ENCODE data around the gene STXBP1. TPM values are rescaled to one million over a fixed set of nuclear protein-coding genes. Genes with fewer than 3 reads are reported as not detected.

The STXBP1 gene
- total RNA-seq, 1 donor from 2014 or later, result 26.5 TPM

- Mint-ChIP-seq H3K27ac (peak overlapping the region; percentile 94), H3K36me3 (ENCODE audit: low read depth) (peaks cover 12% of the 10 kb centered on the region), H3K4me3 (peak overlapping the region; percentile 89), H3K9me3 (no peaks in the 10 kb centered on the region), H3K4me1 (peaks cover 10% of the 10 kb centered on the region), H3K27me3 (no peaks in the 10 kb centered on the region)
- intact Hi-C loops (cut with micrococcal nuclease), result loop anchor here (1.0 kb wide), 2 partner anchors 144 to 230 kb away; no protein-coding TSS in a partner anchor
- no peak for DNase-seq
These were observed 122.2 kb downstream of the STXBP1 start for GRCh38 chr9:127734247-127734746.

- Mint-ChIP-seq H3K9me3 (no peaks in the 10 kb centered on the region), H3K27me3 (no peaks in the 10 kb centered on the region), H3K27ac (peak within 1 kb of the TSS; percentile 94), H3K4me3 (peak within 1 kb of the TSS; percentile 89), H3K4me1 (peaks cover 10% of the 10 kb centered on the region), H3K36me3 (ENCODE audit: low read depth) (peaks cover 14% of the 10 kb centered on the region)
- peak; percentile 100 for DNase-seq
- intact Hi-C loops (cut with micrococcal nuclease), result loop anchor here (1.0 kb wide), 9 partner anchors 20 to 332 kb away; partner anchors contain the start of genes FPGS, NAIF1 and PTRH1
These were observed 122.9 kb downstream of the STXBP1 start, which contains the start of gene TOR2A for GRCh38 chr9:127734747-127735529. TSS of gene TOR2A (minus strand) at chr9:127735294. CDS start at chr9:127735270, 24 bp downstream.

GRCh38 chr9:127735530-127736185 is 123.6 kb downstream of the STXBP1 start:
- peaks cover 10% of the 10 kb centered on the region for H3K4me1 Mint-ChIP-seq
- peak; percentile 69 for DNase-seq
- H3K27ac Mint-ChIP-seq, result peak overlapping the region; percentile 94
- peaks cover 14% of the 10 kb centered on the region for H3K36me3 Mint-ChIP-seq (ENCODE audit: low read depth)
- H3K4me3 Mint-ChIP-seq, result peak overlapping the region; percentile 89
- intact Hi-C loops (cut with micrococcal nuclease), result loop anchor here (1.0 kb wide), 7 partner anchors 20 to 332 kb away; partner anchors contain the start of genes FPGS, NAIF1 and PTRH1
- H3K9me3 Mint-ChIP-seq, result no peaks in the 10 kb centered on the region
- H3K27me3 Mint-ChIP-seq, result no peaks in the 10 kb centered on the region

GRCh38 chr9:127738666-127739065 is 126.6 kb downstream of the STXBP1 start:
- H3K9me3 Mint-ChIP-seq, result no peaks in the 10 kb centered on the region
- intact Hi-C loops (cut with micrococcal nuclease), result no loop called here

GRCh38 chr9:127739614-127740330 is 127.7 kb downstream of the STXBP1 start:
- no peaks in the 10 kb centered on the region for H3K27me3 Mint-ChIP-seq
- H3K9me3 Mint-ChIP-seq, result no peaks in the 10 kb centered on the region
- H3K4me1 Mint-ChIP-seq, result peaks cover 4% of the 10 kb centered on the region
- no peak overlapping the region for H3K4me3 Mint-ChIP-seq
- DNase-seq, result no peak
- intact Hi-C loops (cut with micrococcal nuclease), result no loop called here
- H3K27ac Mint-ChIP-seq, result no peak overlapping the region
- H3K36me3 Mint-ChIP-seq (ENCODE audit: low read depth), result peaks cover 25% of the 10 kb centered on the region

More at GRCh38 chr9:127738666-127739065, 126.6 kb downstream of the STXBP1 start:
- no peak overlapping the region for H3K4me3 Mint-ChIP-seq
- no peaks in the 10 kb centered on the region for H3K27me3 Mint-ChIP-seq
- peaks cover 23% of the 10 kb centered on the region for H3K36me3 Mint-ChIP-seq (ENCODE audit: low read depth)
- H3K4me1 Mint-ChIP-seq, result peaks cover 8% of the 10 kb centered on the region
- DNase-seq, result no peak
- H3K27ac Mint-ChIP-seq, result no peak overlapping the region

GRCh38 chr9:127741831-127742434 is 129.9 kb downstream of the STXBP1 start:
- H3K4me3 Mint-ChIP-seq, result no peak overlapping the region
- H3K27me3 Mint-ChIP-seq, result no peaks in the 10 kb centered on the region
- no peak for DNase-seq
- H3K9me3 Mint-ChIP-seq, result no peaks in the 10 kb centered on the region
- H3K4me1 Mint-ChIP-seq, result peaks cover 1% of the 10 kb centered on the region
- H3K27ac Mint-ChIP-seq, result no peak overlapping the region
- peaks cover 34% of the 10 kb centered on the region for H3K36me3 Mint-ChIP-seq (ENCODE audit: low read depth)
- intact Hi-C loops (cut with micrococcal nuclease), result no loop called here

Other genes starting within 250 kb of the STXBP1 start
- gene SLC2A8, start 215.1 kb upstream of the STXBP1 start, total RNA-seq, result 3.9 and 5.8 TPM in 2 replicates
- gene ZNF79, start 187.9 kb upstream of the STXBP1 start, total RNA-seq, result 17.2 and 17.3 TPM in 2 replicates
- 1,245 and 1,252 TPM in 2 replicates for gene RPL12, start 160.9 kb upstream of the STXBP1 start, total RNA-seq
- gene LRSAM1, start 160.8 kb upstream of the STXBP1 start, total RNA-seq, result 24.6 and 26.4 TPM in 2 replicates
- gene CFAP157, start 94.7 kb downstream of the STXBP1 start, total RNA-seq, result not detected in 2 replicates
- gene PTRH1, start 103.4 kb downstream of the STXBP1 start, total RNA-seq, result 22.8 TPM in 2 replicates
- not detected in 2 replicates for gene TTC16, start 103.8 kb downstream of the STXBP1 start, total RNA-seq
- gene TOR2A, start 123.0 kb downstream of the STXBP1 start, total RNA-seq, result 20.4 and 21.4 TPM in 2 replicates
- gene SH2D3C, start 166.4 kb downstream of the STXBP1 start, total RNA-seq, result 22.2 and 23.3 TPM in 2 replicates
- 79.1 and 96.4 TPM in 2 replicates for gene CDK9, start 173.8 kb downstream of the STXBP1 start, total RNA-seq
- gene FPGS, start 190.6 kb downstream of the STXBP1 start, total RNA-seq, result 126 and 128 TPM in 2 replicates
- 29.9 and 32.4 TPM in 2 replicates for gene ENG, start 242.4 kb downstream of the STXBP1 start, total RNA-seq